NCI-H1105 (cell line): ENCODE data around the gene HIVEP2.
A peak's percentile ranks its signal among the peaks of the same experiment; 100 is the strongest.

Experiments used
- DNase-seq: peaks from one replicate; lab custom pipeline; 2025; lab: John Stamatoyannopoulos, UW

The HIVEP2 gene

DNA sequence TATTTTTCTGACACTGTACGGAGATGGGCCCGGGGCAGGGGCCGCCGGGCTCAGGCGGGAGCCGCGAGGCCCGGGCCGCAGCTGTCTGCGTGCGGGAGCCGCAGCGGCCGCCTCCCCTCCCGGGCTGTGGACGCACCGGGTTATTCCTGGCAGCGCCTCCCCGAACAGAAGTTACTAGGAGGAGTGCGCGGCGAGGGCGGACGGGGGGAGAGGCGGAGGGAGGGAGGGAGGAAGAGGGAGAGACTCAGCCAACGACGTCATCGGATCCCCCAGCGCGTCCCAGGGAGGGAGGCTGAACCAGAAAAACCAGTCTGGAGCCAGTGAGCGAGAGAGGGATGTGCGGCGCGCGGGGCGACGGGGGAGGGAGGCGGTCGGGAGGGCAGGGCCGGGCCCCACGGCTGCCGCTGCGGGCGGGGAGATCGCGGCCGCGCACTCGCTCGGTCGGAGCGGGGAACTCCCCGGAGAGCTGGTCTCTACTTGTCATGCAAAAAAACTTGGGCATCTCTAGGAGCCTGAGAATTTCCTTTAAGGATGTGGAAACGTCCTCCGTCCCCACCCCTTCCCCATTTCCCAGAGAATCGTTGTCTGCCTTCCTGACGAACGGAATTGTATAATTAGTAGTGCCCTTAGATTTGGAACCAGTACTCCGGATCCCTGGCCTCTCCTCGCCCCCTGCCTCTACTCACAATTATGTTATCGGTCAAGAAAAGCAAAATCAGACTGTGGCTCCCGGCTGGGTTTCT, 1.4 kb upstream of the HIVEP2 start:
- DNase-seq, result peak; percentile 86

GRCh38 chr6:142945446-142946180, 637 bp upstream of the HIVEP2 start:
- peak; percentile 18 for DNase-seq

- DNase-seq, result no peak
Observed at GRCh38 chr6:142944124-142945048, 590 bp downstream of the HIVEP2 start.

DNA sequence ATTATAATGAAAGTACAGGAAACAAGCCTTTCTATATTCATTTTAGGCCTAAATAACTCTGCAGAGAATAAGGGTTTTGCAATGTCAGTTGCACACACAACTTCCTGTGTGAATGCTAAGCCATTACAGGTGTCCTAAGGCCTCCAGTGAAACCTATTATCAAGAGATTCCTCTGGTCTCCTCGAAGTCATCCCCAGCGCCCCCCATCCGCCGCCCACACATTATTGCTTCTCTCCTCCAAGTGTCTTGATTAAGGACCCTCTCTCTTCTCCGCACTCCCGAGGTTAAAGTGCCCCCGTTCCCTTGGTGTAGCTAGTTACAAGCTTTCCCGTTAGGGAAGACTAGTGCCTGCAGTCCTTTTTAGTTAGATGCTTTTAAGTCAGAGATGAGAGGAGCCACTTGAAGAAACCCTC, 1.3 kb downstream of the HIVEP2 start:
- DNase-seq, result no peak

- DNase-seq, result no peak
Observed at GRCh38 chr6:142942805-142943227, 2.2 kb downstream of the HIVEP2 start.

GRCh38 chr6:142942238-142942637, 2.7 kb downstream of the HIVEP2 start:
- DNase-seq, result no peak

- DNase-seq, result no peak
Observed at GRCh38 chr6:142941018-142941417, 4.0 kb downstream of the HIVEP2 start.

GRCh38 chr6:142940487-142940886, 4.5 kb downstream of the HIVEP2 start:
- no peak for DNase-seq

- no peak for DNase-seq
Observed at GRCh38 chr6:142938510-142938909, 6.5 kb downstream of the HIVEP2 start.

- DNase-seq, result peak; percentile 16
Observed at GRCh38 chr6:142937986-142938385, 7.0 kb downstream of the HIVEP2 start.

- no peak for DNase-seq
Observed at GRCh38 chr6:142935553-142936517, 9.1 kb downstream of the HIVEP2 start.

- DNase-seq, result no peak
Observed at GRCh38 chr6:142934599-142934998, 10.4 kb downstream of the HIVEP2 start.

- no peak for DNase-seq
Observed at GRCh38 chr6:142934106-142934505, 10.9 kb downstream of the HIVEP2 start.

GRCh38 chr6:142933701-142934100, 11.3 kb downstream of the HIVEP2 start:
- no peak for DNase-seq

GRCh38 chr6:142932889-142933288, 12.1 kb downstream of the HIVEP2 start:
- DNase-seq, result no peak

GRCh38 chr6:142929751-142930358, 15.1 kb downstream of the HIVEP2 start:
- no peak for DNase-seq

DNA sequence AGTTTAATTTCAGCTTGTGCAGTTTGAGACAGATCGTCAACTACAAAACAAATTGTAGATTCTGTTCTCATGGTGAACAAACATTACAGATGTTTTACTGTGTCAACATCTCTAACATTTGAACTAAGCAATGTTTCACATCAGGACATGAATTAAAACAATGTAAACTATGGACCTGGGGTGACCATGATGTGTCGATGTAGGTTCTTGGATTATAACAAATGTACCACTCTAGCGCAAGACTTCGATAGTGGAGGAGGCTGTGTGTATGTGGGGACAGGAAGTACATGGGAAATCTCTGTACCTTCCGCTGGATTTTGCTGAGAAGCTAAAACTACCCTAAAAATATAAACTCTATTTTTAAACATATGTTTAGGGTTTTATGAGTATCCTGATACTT, 17.1 kb downstream of the HIVEP2 start:
- DNase-seq, result no peak

GRCh38 chr6:142927271-142927580, 17.8 kb downstream of the HIVEP2 start:
- DNase-seq, result no peak

GRCh38 chr6:142926494-142927270, 18.3 kb downstream of the HIVEP2 start:
- DNase-seq, result peak; percentile 32

GRCh38 chr6:142926177-142926493, 18.8 kb downstream of the HIVEP2 start:
- DNase-seq, result no peak
